HepG2 (cell line): ENCODE measurements around the gene RASSF10. TPM values are rescaled to one million over a fixed set of nuclear protein-coding genes. Genes with fewer than 3 reads are reported as not detected.

ENCODE experiments used
- ATAC-seq: fragments of 200-7000 bp; cut with Tn5 transposase; 3 replicates; pipeline ENCODE4 v1.9.1; 2020; ENCODE audit warnings: mild to moderate bottlenecking, moderate library complexity
- BruUV-seq: library from RNA; stranded (reverse); fragments of 400-500 nt; replicated peaks from 2 replicates; lab custom pipeline; 2021; lab: Mats Ljungman, UMichigan
- CTCF ChIA-PET: fragments of 300-600 bp; formaldehyde crosslinking; extraction: SDS; loops from one replicate; lab custom pipeline; 2021; ENCODE audit warnings: low total read pairs, inconsistent platforms, low intra/inter-chr PET ratio; lab: Yijun Ruan, JAX
- POLR2A ChIA-PET: fragments of 350-600 bp; sonication (Branson Sonifier 250); formaldehyde crosslinking; loops from one replicate; lab custom pipeline; 2020; ENCODE audit warnings: antibody characterized with exemption, inconsistent platforms; lab: Yijun Ruan, JAX
- DNase-seq: peaks from one replicate; pipeline ENCODE4 v3.0.0-alpha.2; 2015; ENCODE audit warnings: low spot score
- FAIRE-seq: peaks from 3 replicates; lab custom pipeline; 2011; peaks lifted over from hg19 to GRCh38; lab: Jason Lieb, UNC
- H2AFZ ChIP-seq: one replicate; pipeline ENCODE4 v1.6.1; 2011; ENCODE audit warnings: low read length, inconsistent platforms
- H3K27ac ChIP-seq: fragments of 300-600 bp; 3 replicates; pipeline ENCODE4 v1.8.0; 2011; ENCODE audit warnings: mixed run types, mild to moderate bottlenecking, mixed read lengths, low read length, inconsistent platforms; ENCODE audit not compliant: insufficient read depth; ENCODE audit errors: extremely low read length
- H3K27me3 ChIP-seq, 2 experiments: fragments of 200-600 bp in 1 of 2; 2 replicates in 1 of 2; 3 replicates in 1 of 2; pipeline versions ENCODE4 v1.6.0 to v1.8.0; 2011; ENCODE audit warnings: low read length in 2 of 2, mild to moderate bottlenecking in 2 of 2, moderate library complexity in 2 of 2, inconsistent platforms in 1 of 2; ENCODE audit not compliant: insufficient read depth in 2 of 2, control insufficient read depth in 1 of 2
- H3K36me3 ChIP-seq, 2 experiments: fragments of 200-600 bp in 1 of 2; replicated peaks in 1 of 2; 2 replicates in 1 of 2; 3 replicates in 1 of 2; pipeline versions ENCODE4 v1.5.1 to v1.8.0; 2011; ENCODE audit warnings: low read length in 2 of 2, inconsistent platforms in 1 of 2; ENCODE audit not compliant: insufficient read depth in 2 of 2, control insufficient read depth in 1 of 2
- H3K4me1 ChIP-seq: 2 replicates; pipeline ENCODE4 v1.5.1; 2012; ENCODE audit warnings: low read length, inconsistent platforms; ENCODE audit not compliant: insufficient read depth
- H3K4me2 ChIP-seq: 2 replicates; pipeline ENCODE4 v1.6.0; 2011; ENCODE audit warnings: low read depth, low read length, inconsistent platforms
- H3K4me3 ChIP-seq, 3 experiments: fragments of 200-600 bp in 1 of 3; sonication (generic), shearing (Covaris generic) in 1 of 3; replicated peaks in 1 of 3; 2 replicates each; pipeline ENCODE4 v1.5.1; 2011 to 2016; ENCODE audit warnings: low read length in 3 of 3, inconsistent platforms in 2 of 3, low read depth in 2 of 3, mild to moderate bottlenecking in 2 of 3, control low read depth in 1 of 3, mixed read lengths in 1 of 3; ENCODE audit not compliant: insufficient read depth in 1 of 3
- H3K79me2 ChIP-seq: one replicate; pipeline ENCODE4 v1.6.1; 2011; ENCODE audit warnings: low read length, inconsistent platforms; ENCODE audit not compliant: insufficient read depth
- H3K9ac ChIP-seq: 2 replicates; pipeline ENCODE4 v1.6.0; 2011; ENCODE audit warnings: mild to moderate bottlenecking, low read depth, low read length, inconsistent platforms; ENCODE audit not compliant: insufficient read depth
- H3K9me3 ChIP-seq: 2 replicates; pipeline ENCODE4 v1.5.1; 2012; ENCODE audit warnings: mild to moderate bottlenecking, low read length
- H4K20me1 ChIP-seq: 2 replicates; pipeline ENCODE4 v1.6.0; 2011; ENCODE audit warnings: inconsistent platforms, mild to moderate bottlenecking, low read length, moderate library complexity; ENCODE audit not compliant: insufficient read depth
- EHMT2 ChIP-seq: fragments of 200-600 bp; sonication (generic); IDR thresholded peaks from 2 replicates; pipeline ENCODE4 v1.7.0; 2017; ENCODE audit warnings: antibody characterized with exemption, low read depth, low read length, borderline replicate concordance
- ZBTB21 ChIP-seq: sonication (generic); formaldehyde crosslinking; IDR thresholded peaks from 2 replicates; pipeline ENCODE4 v1.4.0; 2020; ENCODE audit warnings: missing genetic modification reagents
- ZNF121 ChIP-seq: sonication (generic); formaldehyde crosslinking; IDR thresholded peaks from 2 replicates; pipeline ENCODE4 v1.5.0; 2020; ENCODE audit warnings: mild to moderate bottlenecking, missing genetic modification reagents
- ZNF280D ChIP-seq: sonication (generic); formaldehyde crosslinking; IDR thresholded peaks from 2 replicates; pipeline ENCODE4 v1.5.1; 2020; ENCODE audit warnings: mild to moderate bottlenecking, missing genetic modification reagents
- ZNF33B ChIP-seq: sonication (generic); formaldehyde crosslinking; IDR thresholded peaks from 2 replicates; pipeline ENCODE4 v1.5.1; 2020; ENCODE audit warnings: mild to moderate bottlenecking, missing genetic modification reagents
- ZNF343 ChIP-seq: sonication (generic); formaldehyde crosslinking; IDR thresholded peaks from 2 replicates; pipeline ENCODE4 v1.4.0; 2020; ENCODE audit warnings: mild to moderate bottlenecking, missing genetic modification reagents
- ZNF512B ChIP-seq: sonication (generic); formaldehyde crosslinking; IDR thresholded peaks from 2 replicates; pipeline ENCODE4 v1.5.1; 2020; ENCODE audit warnings: missing genetic modification reagents, mild to moderate bottlenecking, borderline replicate concordance
- ZNF724P ChIP-seq: sonication (generic); formaldehyde crosslinking; IDR thresholded peaks from 2 replicates; pipeline ENCODE4 v1.8.0; 2022; ENCODE audit warnings: missing genetic modification reagents, borderline replicate concordance
- ZNF780A ChIP-seq: sonication (generic); formaldehyde crosslinking; IDR thresholded peaks from 2 replicates; pipeline ENCODE4 v1.8.0; 2022; ENCODE audit warnings: mild to moderate bottlenecking, missing genetic modification reagents, moderate library complexity
- ZNF891 ChIP-seq: sonication (generic); formaldehyde crosslinking; IDR thresholded peaks from 2 replicates; pipeline ENCODE4 v1.5.0; 2020; ENCODE audit warnings: mild to moderate bottlenecking, missing genetic modification reagents
- WGBS: methylation state at CpG from one replicate; pipeline ENCODE4 v1.1.6; 2017; ENCODE audit warnings: low lambda C conversion rate; 5-methylcytosine and 5-hydroxymethylcytosine counted together
- in situ Hi-C: cut with HindIII; loops from 2 replicates; pipeline ENCODE4 v1.10.0; 2017; ENCODE audit warnings: low pct_unique_long_range_greater_than_20kb; ENCODE audit not compliant: extremely low pct_ligation_motif_present
- intact Hi-C: fragments of 100-400 bp; cut with micrococcal nuclease; formaldehyde crosslinking; loops from one replicate; pipeline ENCODE4 v1.10.0; 2022; ENCODE audit not compliant: unreplicated experiment
- polyA plus RNA-seq, 8 experiments: library from polyadenylated mRNA; depleted of rRNA in 3 of 8; stranded (reverse) in 7 of 8; unstranded in 1 of 8; fragments of >200 nt; fragmentation: Illumina TruSeq in 4 of 8; extraction: Trizol in 4 of 8; gene quantifications; 2 replicates each; pipeline versions ENCODE4 v1.2.1 to v1.2.3, GENCODE V29; 2011 to 2016; ENCODE audit warnings: low read depth in 4 of 8, missing spikeins in 1 of 8, mixed read lengths in 1 of 8; ENCODE audit not compliant: insufficient read depth in 1 of 8
- total RNA-seq, 5 experiments: library from RNA; depleted of rRNA; stranded (reverse); fragments of >200 nt; fragmentation: Illumina TruSeq; extraction: Trizol; gene quantifications; 2 replicates each; pipeline ENCODE4 v1.2.3, GENCODE V29; 2016; ENCODE audit warnings: low read depth in 1 of 5

RASSF10 gene
- total and polyA plus RNA-seq, 2 of the 13 experiments (the other 11 are each of a cell fraction or from before 2014, with no cell fraction given), result not detected

GRCh38 chr11:13026722-13027121 is 17.6 kb downstream of the RASSF10 start:
- intact Hi-C loops, result no loop called here

More at GRCh38 chr11:13026722-13027121, 17.6 kb downstream of the RASSF10 start:
- WGBS, result 33% methylated on average over 4 of the region's 4 CpGs
- H3K9me3 ChIP-seq, result no peaks in the 10 kb centered on the region
- H3K9ac ChIP-seq, result no peak overlapping the region
- H3K27me3 ChIP-seq, result peaks cover 0 to 20% of the 10 kb centered on the region in 2 experiments; a peak in 3 of 5 replicates
- DNase-seq (no peak), ATAC-seq (no peak), FAIRE-seq (no peak)
- H3K4me2 ChIP-seq, result no peak overlapping the region
- H3K4me3 ChIP-seq, result no peak overlapping the region
- H3K36me3 ChIP-seq, result no peaks in the 10 kb centered on the region
- no peaks in the 10 kb centered on the region for H3K79me2 ChIP-seq
- in situ Hi-C loops, result no loop called here
- POLR2A ChIA-PET, result no interaction called here
- TF ChIP-seq ZNF121 (CRISPR knock-in tag), result no peak
- no peak for TF ChIP-seq ZNF780A (CRISPR knock-in tag)
- no peak for TF ChIP-seq ZNF343 (CRISPR knock-in tag)
- no peak for TF ChIP-seq ZNF724P (CRISPR knock-in tag)
- TF ChIP-seq ZNF280D (CRISPR knock-in tag), result no peak
- no peak for TF ChIP-seq EHMT2
- no peak for TF ChIP-seq ZNF891 (CRISPR knock-in tag)
- TF ChIP-seq ZBTB21 (CRISPR knock-in tag), result no peak
- TF ChIP-seq ZNF512B (CRISPR knock-in tag), result no peak
- TF ChIP-seq ZNF33B, result no peak
- CTCF ChIA-PET, result no interaction called here
- H4K20me1 ChIP-seq, result no peaks in the 10 kb centered on the region
- H3K4me1 ChIP-seq, result peaks cover 15% of the 10 kb centered on the region
- H3K27ac ChIP-seq, result no peak overlapping the region
- no peak overlapping the region for H2AFZ ChIP-seq
- no TSS peak for BruUV-seq
